Measurements from ENCODE around the gene MYH1.

MYH1 gene

DNA sequence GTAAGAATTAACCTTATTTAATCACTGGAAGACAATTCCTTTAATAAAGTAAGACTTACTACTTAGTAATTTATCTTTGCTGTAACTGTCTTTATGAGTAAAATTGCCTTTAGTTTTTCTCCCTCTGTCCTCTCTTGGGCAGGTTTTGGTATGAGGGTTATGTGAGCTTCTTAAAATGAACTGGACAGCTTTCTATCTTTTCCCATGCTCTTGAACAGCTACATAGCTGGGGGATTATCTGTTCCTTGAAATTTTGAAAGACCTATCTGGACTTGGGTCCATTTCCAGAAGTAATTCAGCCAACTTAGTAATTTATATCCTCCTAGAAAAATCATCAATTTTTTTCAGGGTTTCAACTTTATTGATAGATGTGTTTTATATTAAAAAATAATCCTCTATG, 3.6 kb upstream of the MYH1 start:
- Mint-ChIP-seq H3K9me3 (peaks cover 5% of the 10 kb centered on the region), H3K4me1 (ENCODE audit: low read depth) (no peaks in the 10 kb centered on the region), H3K27me3 (ENCODE audit: low read depth) (no peaks in the 10 kb centered on the region), H3K36me3 (ENCODE audit: low read depth) (no peaks in the 10 kb centered on the region), H3K27ac (no peak overlapping the region), H3K4me3 (no peak overlapping the region)

GRCh38 chr17:10516638-10517037, 1.7 kb downstream of the MYH1 start:
- no peaks in the 10 kb centered on the region for H3K36me3 Mint-ChIP-seq (ENCODE audit: low read depth)
- no peaks in the 10 kb centered on the region for H3K27me3 Mint-ChIP-seq (ENCODE audit: low read depth)
- no peak overlapping the region for H3K4me3 Mint-ChIP-seq
- no peaks in the 10 kb centered on the region for H3K4me1 Mint-ChIP-seq (ENCODE audit: low read depth)
- no peaks in the 10 kb centered on the region for H3K9me3 Mint-ChIP-seq
- H3K27ac Mint-ChIP-seq: no peak overlapping the region

DNA sequence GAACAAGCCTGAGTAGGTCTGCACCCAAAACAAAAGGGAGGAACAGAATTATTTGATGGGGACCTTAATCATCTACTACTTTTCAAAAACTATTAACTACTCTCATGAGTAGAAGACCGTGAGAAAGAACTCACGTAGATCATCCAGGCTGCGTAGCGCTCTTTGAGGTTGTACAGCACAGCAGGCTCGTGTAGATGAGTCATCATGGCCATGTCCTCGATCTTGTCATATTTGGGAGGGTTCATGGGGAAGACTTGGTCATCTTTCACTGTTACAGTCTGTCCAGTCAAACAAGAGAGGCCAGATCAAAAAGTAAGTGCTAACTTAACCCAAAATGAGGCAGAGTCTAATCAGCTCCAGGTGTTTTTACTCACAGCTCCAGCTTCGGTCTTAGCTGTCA, 2.3 kb downstream of the MYH1 start:
- no peak overlapping the region for H3K27ac Mint-ChIP-seq
- no peaks in the 10 kb centered on the region for H3K9me3 Mint-ChIP-seq
- H3K4me3 Mint-ChIP-seq: no peak overlapping the region
- no peaks in the 10 kb centered on the region for H3K27me3 Mint-ChIP-seq (ENCODE audit: low read depth)
- H3K4me1 Mint-ChIP-seq (ENCODE audit: low read depth): no peaks in the 10 kb centered on the region
- H3K36me3 Mint-ChIP-seq (ENCODE audit: low read depth): no peaks in the 10 kb centered on the region

DNA sequence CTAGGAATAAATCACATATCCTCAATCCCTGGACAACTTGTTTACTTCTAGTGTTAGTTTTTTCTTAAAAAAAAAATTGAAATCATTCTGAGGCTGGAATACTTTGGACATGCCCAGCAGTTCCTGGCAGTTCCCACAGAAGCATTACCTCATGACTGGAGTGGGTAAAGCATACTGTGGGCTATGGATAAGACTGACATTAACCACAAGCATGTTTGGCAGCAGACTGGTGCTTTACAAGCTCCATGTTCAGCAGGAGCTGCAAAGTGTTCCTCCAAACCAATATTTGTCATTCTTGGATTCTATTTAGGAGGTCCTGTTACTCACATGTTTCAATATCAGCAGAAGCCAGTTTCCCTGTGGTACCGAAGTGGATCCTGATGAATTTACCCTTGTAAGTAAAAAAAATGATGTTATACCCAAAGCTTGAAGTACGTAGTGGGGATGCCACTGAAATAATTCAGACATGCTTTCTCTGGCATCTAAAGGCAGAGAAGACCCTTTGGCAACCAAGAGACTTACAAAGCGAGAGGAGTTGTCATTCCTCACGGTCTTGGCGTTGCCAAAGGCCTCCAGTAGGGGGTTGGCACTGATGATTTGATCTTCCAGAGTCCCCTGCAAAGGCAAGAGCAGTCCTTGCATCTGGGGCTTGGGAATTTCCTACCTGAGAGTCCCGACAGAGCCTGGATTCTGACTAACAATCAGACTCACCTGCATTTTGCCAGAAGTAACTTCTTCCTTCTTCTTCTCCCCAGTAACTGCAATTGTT, 4.9 kb downstream of the MYH1 start:
- H3K27me3 Mint-ChIP-seq (ENCODE audit: low read depth): no peaks in the 10 kb centered on the region

DNA sequence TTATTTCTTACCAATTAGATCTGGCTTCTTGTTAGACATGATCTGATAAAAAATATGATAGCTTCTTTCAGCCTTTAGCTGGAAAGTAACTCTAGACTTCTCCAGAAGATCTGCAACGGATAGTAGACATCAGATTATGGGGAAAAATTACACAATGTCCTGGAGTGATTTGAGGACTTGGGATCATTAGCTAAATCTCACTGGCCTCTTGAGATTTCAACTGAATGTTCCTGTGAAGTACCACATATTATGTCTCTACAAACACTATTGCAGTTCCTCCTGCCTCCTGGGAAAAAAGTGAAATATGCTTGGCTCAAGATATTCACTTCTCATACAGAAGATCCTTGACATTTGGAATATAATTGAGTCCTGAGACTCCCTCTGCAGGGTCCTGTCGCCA, 5.5 kb downstream of the MYH1 start:
- Mint-ChIP-seq H3K4me3 (no peak overlapping the region), H3K27ac (no peak overlapping the region), H3K36me3 (ENCODE audit: low read depth) (no peaks in the 10 kb centered on the region), H3K9me3 (no peaks in the 10 kb centered on the region), H3K4me1 (ENCODE audit: low read depth) (no peaks in the 10 kb centered on the region), H3K27me3 (ENCODE audit: low read depth) (no peaks in the 10 kb centered on the region)

More for the DNA sequence above, 4.9 kb downstream of the MYH1 start:
- Mint-ChIP-seq H3K4me3 (no peak overlapping the region), H3K4me1 (ENCODE audit: low read depth) (no peaks in the 10 kb centered on the region), H3K36me3 (ENCODE audit: low read depth) (no peaks in the 10 kb centered on the region), H3K27ac (no peak overlapping the region), H3K9me3 (no peaks in the 10 kb centered on the region)

DNA sequence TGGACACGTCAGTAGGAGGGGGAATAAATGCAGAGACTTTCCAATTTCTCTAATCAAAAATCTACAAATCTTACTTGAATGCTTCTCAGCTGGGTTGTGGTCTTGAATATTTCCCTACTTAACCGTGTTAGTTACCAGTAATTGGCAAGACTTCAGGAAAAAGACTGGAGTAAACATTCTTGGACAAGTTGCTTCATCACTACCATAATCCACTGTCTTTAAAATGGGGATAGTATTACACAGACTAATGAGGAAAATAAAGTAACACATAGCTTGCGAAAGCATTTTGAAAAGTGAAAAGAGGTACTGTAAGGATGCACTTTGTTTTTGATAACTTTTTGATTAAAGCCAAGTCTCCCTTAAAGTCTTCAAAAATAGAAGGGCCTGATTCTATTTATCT, 18.4 kb downstream of the MYH1 start:
- no peak overlapping the region for H3K27ac Mint-ChIP-seq
- H3K27me3 Mint-ChIP-seq (ENCODE audit: low read depth): no peaks in the 10 kb centered on the region
- H3K4me3 Mint-ChIP-seq: no peak overlapping the region
- H3K36me3 Mint-ChIP-seq (ENCODE audit: low read depth): no peaks in the 10 kb centered on the region
- H3K9me3 Mint-ChIP-seq: no peaks in the 10 kb centered on the region
- no peaks in the 10 kb centered on the region for H3K4me1 Mint-ChIP-seq (ENCODE audit: low read depth)

- no peak overlapping the region for H3K4me3 Mint-ChIP-seq
- no peaks in the 10 kb centered on the region for H3K36me3 Mint-ChIP-seq (ENCODE audit: low read depth)
- no peak overlapping the region for H3K27ac Mint-ChIP-seq
- H3K27me3 Mint-ChIP-seq (ENCODE audit: low read depth): no peaks in the 10 kb centered on the region
- peaks cover 29% of the 10 kb centered on the region for H3K9me3 Mint-ChIP-seq
- no peaks in the 10 kb centered on the region for H3K4me1 Mint-ChIP-seq (ENCODE audit: low read depth)
These were observed 26.3 kb downstream of the MYH1 start for GRCh38 chr17:10492004-10492403.

GRCh38 chr17:10482252-10482651, 36.1 kb downstream of the MYH1 start:
- H3K4me1 Mint-ChIP-seq (ENCODE audit: low read depth): no peaks in the 10 kb centered on the region
- H3K36me3 Mint-ChIP-seq (ENCODE audit: low read depth): no peaks in the 10 kb centered on the region

DNA sequence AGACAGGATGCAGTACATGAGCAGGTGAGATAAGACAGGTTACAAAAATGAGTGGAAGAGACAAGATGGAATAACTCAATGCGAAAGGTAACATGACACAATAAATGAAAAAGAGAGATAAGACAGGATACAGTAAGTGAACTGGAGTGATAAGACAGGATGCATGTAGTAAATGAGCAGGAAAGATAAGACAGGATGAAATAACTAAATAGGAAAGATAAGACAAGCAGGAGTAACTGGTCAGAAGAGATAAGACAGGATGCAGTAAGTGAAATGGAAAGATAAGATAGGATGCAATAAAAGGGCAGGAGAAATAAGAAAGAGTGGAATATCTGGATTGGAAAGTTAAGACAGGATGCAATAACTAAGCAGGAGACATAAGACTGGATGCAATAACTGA, 40.6 kb downstream of the MYH1 start:
- no peak overlapping the region for H3K27ac Mint-ChIP-seq
- no peaks in the 10 kb centered on the region for H3K4me1 Mint-ChIP-seq (ENCODE audit: low read depth)
- no peak overlapping the region for H3K4me3 Mint-ChIP-seq
- H3K9me3 Mint-ChIP-seq: no peaks in the 10 kb centered on the region
- H3K27me3 Mint-ChIP-seq (ENCODE audit: low read depth): no peaks in the 10 kb centered on the region
- no peaks in the 10 kb centered on the region for H3K36me3 Mint-ChIP-seq (ENCODE audit: low read depth)

More at GRCh38 chr17:10482252-10482651, 36.1 kb downstream of the MYH1 start:
- Mint-ChIP-seq H3K27ac (no peak overlapping the region), H3K4me3 (no peak overlapping the region), H3K27me3 (ENCODE audit: low read depth) (no peaks in the 10 kb centered on the region), H3K9me3 (peaks cover 27% of the 10 kb centered on the region)

DNA sequence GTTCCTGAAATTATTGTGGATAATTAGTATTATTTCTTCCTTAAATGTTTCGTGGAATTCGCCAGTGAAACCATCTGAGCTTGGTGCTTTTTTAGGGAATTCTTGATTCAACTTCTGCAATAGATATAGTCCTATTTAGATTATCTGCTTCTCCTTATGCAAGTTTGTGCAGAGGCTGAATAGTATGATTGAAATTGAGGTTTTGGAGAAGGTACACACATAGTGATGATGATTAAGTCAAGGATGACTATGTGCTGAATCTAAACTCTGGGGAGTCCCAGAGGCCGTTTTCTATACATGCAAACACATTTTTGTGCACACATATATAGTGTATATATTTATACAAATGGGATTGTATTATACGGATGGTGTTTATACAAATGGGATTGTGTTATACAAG, 43.8 kb downstream of the MYH1 start:
- Mint-ChIP-seq H3K4me3 (no peak overlapping the region), H3K27ac (no peak overlapping the region), H3K36me3 (ENCODE audit: low read depth) (no peaks in the 10 kb centered on the region), H3K9me3 (no peaks in the 10 kb centered on the region), H3K4me1 (ENCODE audit: low read depth) (no peaks in the 10 kb centered on the region), H3K27me3 (ENCODE audit: low read depth) (no peaks in the 10 kb centered on the region)

DNA sequence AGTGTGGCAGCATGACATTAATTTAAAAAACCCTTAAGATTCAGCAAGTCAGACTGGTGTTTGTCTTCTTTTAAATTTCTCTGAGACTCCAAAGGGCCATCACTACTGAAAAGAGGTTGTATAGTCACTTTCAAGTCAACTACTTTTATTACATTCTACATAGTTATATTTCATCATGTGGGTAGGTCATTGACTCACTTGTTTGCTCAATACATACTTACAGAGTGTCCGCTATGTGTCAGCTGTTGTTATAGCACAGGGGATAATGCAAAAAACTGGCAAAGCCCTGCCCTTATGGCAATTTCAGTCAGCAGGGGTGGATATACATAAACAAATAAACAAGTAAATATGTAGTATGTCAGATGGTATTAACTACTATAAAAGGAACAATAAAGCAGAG, 46.5 kb downstream of the MYH1 start:
- Mint-ChIP-seq H3K4me3 (no peak overlapping the region), H3K36me3 (ENCODE audit: low read depth) (no peaks in the 10 kb centered on the region), H3K27me3 (ENCODE audit: low read depth) (no peaks in the 10 kb centered on the region), H3K27ac (no peak overlapping the region), H3K4me1 (ENCODE audit: low read depth) (no peaks in the 10 kb centered on the region), H3K9me3 (no peaks in the 10 kb centered on the region)

DNA sequence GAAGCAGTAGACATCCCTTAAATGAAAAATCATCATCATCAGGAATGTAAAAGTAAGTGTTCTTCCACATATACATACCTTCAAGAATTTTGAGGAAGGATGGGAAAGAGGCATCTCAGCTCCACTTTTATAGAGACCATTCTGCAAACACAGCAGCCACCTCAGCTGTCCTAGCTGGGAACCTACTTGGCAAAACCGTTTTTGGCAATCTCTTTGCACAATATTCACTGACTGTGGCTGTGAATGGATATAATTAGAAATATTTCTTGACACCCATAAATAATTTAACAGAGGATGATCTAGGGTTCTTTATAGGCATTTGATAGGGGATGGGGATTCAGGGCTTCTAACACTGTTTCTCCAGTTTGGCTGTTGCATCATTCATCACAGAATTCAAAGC, 48.9 kb downstream of the MYH1 start, which contains the start of gene MYH4:
Gene MYH4 (minus strand): TSS at position 101 of the 400 bp plus-strand sequence. CDS start 2,814 bp downstream, outside the sequence.
- H3K9me3 Mint-ChIP-seq: peaks cover 3% of the 10 kb centered on the region
- H3K4me1 Mint-ChIP-seq (ENCODE audit: low read depth): no peaks in the 10 kb centered on the region
- no peak within 1 kb of the TSS for H3K27ac Mint-ChIP-seq
- H3K36me3 Mint-ChIP-seq (ENCODE audit: low read depth): no peaks in the 10 kb centered on the region
- H3K4me3 Mint-ChIP-seq: no peak within 1 kb of the TSS
- H3K27me3 Mint-ChIP-seq (ENCODE audit: low read depth): no peaks in the 10 kb centered on the region

GRCh38 chr17:10463402-10463801, 54.9 kb downstream of the MYH1 start:
- Mint-ChIP-seq H3K4me3 (no peak overlapping the region), H3K4me1 (ENCODE audit: low read depth) (no peaks in the 10 kb centered on the region), H3K9me3 (peaks cover 8% of the 10 kb centered on the region), H3K27ac (no peak overlapping the region), H3K27me3 (ENCODE audit: low read depth) (no peaks in the 10 kb centered on the region), H3K36me3 (ENCODE audit: low read depth) (no peaks in the 10 kb centered on the region)

DNA sequence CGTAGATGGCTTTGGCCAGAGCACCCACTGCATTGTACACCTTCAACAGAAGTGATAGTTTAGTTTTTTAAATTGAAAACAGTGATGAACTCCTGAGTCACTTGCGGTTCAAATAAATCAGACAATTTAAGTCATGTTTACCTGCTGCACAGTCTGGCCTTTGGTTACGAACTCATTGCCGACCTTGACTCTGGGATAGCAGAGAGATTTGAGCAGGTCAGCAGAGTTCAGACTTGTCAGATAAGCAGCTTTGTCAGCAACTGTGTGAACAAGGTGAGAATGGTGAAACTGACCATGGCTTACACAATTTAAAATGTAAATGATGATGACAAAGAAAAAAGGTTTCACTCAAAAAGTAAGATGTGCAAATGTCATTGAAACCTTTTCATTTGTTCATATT, 58.3 kb downstream of the MYH1 start:
- H3K9me3 Mint-ChIP-seq: peaks cover 8% of the 10 kb centered on the region
- H3K36me3 Mint-ChIP-seq (ENCODE audit: low read depth): no peaks in the 10 kb centered on the region
- H3K4me3 Mint-ChIP-seq: no peak overlapping the region
- H3K27me3 Mint-ChIP-seq (ENCODE audit: low read depth): no peaks in the 10 kb centered on the region
- no peaks in the 10 kb centered on the region for H3K4me1 Mint-ChIP-seq (ENCODE audit: low read depth)
- H3K27ac Mint-ChIP-seq: no peak overlapping the region

- Mint-ChIP-seq H3K9me3 (no peaks in the 10 kb centered on the region), H3K4me3 (no peak overlapping the region), H3K27me3 (ENCODE audit: low read depth) (no peaks in the 10 kb centered on the region), H3K27ac (no peak overlapping the region), H3K36me3 (ENCODE audit: low read depth) (no peaks in the 10 kb centered on the region), H3K4me1 (ENCODE audit: low read depth) (no peaks in the 10 kb centered on the region)
These were observed 59.6 kb downstream of the MYH1 start for GRCh38 chr17:10458701-10459100.

DNA sequence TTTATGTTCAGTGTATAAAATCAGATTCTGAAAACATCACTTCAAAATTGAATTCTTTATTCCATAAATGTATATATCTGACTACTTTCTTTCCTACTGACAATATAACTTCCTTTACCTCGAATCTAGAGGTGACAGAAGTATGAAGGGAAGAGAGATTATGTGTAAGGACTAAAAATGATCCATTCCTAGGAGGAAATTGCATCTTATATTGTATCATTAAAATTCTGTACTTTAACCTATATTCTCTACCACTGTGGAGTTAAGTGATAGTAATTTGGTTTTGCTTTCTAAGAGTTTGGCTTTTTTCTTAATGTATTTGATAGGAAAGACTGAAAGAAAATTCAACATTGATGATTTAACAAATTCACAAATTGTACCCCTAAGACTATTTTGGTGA, 60.4 kb downstream of the MYH1 start:
- no peaks in the 10 kb centered on the region for H3K9me3 Mint-ChIP-seq
- no peaks in the 10 kb centered on the region for H3K27me3 Mint-ChIP-seq (ENCODE audit: low read depth)
- no peaks in the 10 kb centered on the region for H3K36me3 Mint-ChIP-seq (ENCODE audit: low read depth)
- H3K4me1 Mint-ChIP-seq (ENCODE audit: low read depth): no peaks in the 10 kb centered on the region
- H3K4me3 Mint-ChIP-seq: no peak overlapping the region
- no peak overlapping the region for H3K27ac Mint-ChIP-seq
